GM18507 (cell line): Measurements from ENCODE around the gene TRIM7.
A peak's percentile ranks its signal among the peaks of the same experiment; 100 is the strongest.

Experiments
- DNase-seq: peaks from one replicate; pipeline ENCODE4 v3.0.0; 2011; ENCODE audit warnings: low read depth; ENCODE audit not compliant: insufficient read length; ENCODE audit errors: extremely low spot score
- FAIRE-seq: peaks from 2 replicates; lab custom pipeline; 2011; peaks lifted over from hg19 to GRCh38; lab: Jason Lieb, UNC

The TRIM7 gene

DNA sequence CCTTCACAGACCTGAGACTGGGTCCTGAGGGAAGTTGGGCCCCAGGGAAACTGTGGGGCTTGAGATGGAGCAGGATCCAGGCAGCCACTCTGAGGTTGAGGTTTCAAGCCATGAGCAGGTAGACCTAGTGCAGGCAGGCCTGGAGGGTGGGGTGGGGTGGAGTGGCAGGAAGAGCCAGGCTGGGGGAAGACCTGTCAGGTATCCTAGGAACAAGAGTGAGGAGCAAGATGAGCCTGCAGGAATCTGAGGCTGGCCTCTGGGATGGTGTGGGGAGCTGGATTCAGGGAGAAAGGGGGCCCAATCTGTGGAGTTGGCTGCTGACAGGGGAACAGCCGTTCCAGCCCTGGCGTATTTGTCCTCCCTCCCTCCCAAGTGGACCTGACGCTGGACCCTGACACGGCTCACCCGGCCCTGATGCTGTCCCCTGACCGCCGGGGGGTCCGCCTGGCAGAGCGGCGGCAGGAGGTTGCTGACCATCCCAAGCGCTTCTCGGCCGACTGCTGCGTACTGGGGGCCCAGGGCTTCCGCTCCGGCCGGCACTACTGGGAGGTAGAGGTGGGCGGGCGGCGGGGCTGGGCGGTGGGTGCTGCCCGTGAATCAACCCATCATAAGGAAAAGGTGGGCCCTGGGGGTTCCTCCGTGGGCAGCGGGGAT is 28.9 kb upstream of the TRIM7 start:
- DNase-seq (no peak), FAIRE-seq (no peak)

DNA sequence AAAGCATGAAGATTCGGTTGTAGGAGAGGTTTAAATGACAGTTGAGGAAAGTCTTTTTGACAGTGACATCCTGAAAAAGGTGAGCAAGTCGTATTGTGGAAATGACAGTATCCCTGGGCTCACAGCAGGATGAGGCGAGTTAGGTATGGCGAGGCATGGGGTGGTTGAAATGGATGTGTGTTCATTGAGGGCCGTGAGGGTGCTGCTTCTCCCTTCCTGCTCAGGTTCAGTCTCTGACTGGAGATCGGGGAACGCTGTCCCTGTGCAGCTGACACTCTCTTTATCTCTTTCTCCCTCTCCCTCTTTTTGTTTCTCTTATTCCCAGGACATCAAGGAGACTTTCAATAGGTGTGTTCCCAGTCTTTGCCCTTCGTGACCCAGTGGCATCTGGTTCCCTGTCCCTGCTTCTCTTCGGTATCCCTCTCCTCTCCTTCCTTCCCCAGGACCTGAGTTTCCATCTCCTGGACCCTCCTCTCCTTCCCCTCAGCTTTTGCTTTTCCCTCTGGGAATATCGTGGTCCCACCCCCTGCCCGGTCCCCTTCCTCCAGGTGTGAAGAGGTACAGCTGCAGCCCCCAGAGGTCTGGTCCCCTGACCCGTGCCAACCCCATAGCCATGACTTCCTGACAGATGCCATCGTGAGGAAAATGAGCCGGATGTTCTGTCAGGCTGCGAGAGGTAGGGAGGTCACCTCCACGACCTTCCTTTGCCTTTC is 28.2 kb upstream of the TRIM7 start:
- DNase-seq (no peak), FAIRE-seq (no peak)

DNA sequence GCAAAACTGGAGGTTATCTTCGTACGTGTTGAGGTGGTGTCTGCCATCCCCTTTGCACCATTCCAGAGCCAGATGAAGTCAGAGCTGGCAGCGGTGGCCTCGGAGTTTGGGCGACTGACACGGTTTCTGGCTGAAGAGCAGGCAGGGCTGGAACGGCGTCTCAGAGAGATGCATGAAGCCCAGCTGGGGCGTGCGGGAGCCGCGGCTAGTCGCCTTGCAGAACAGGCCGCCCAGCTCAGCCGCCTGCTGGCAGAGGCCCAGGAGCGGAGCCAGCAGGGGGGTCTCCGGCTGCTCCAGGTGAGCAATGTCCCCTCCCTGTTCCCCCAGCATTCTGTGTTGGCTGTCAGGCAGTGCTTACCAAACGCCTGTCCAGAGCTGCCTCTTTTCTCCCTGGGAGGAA is 27.6 kb upstream of the TRIM7 start:
- DNase-seq: no peak
- FAIRE-seq: no peak

DNA sequence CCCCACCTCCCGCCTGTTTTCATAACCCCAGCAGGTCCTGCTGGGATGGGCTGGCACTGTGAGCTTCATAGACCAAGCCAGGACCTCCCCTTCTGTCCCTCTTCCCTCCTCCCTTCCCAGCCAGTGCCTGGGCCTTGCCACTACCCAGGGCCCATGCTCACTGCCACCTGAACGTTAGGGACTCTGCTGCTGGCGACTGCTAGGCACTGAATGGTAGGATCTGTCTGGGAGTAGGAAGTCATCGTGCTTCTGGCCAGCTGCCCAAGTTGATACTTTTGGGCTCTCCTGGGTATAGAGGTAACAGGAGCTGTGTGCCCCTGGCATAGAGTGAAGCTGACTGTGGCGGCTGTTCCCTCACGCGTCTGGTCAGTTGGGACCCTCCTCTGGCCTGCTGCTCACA is 26.4 kb upstream of the TRIM7 start:
- DNase-seq (no peak), FAIRE-seq (no peak)

DNA sequence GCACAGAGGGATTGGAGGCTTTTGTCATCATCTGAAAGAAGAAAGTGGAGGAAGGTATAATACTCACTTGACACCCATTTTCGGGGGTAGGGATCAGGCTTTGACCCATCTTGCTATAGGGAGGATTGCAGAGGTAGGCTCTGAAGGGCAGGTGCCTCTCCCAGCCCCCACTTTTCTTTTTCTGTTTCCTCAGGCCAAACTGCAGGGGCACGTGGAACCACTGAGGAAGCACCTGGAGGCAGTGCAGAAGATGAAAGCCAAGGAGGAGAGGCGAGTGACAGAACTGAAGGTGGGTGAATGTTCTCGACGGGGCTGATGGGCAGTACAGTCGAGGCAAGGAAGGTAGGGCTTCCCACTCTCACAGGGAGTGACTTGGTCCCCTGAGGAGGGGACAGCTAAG is 25.6 kb upstream of the TRIM7 start:
- FAIRE-seq: no peak
- DNase-seq: no peak

DNA sequence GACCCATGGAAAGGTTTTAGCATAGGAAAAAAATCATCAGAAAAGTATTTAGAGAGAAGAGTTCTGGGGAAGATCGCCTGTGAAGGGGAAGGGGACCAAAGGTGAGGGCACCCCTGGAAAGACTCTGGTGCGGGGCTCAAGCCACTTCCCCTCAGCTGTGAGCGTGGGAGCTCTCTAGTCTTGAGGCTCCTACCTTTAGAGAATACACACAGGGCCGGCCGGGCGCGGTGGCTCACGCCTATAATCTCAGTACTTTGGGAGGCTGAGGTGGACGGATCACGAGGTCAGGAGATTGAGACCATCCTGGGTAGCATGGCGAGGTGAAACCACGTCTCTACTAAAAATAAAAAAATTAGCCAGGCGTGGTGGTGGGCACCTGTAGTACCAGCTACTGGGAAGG is 25.0 kb upstream of the TRIM7 start:
- DNase-seq (no peak), FAIRE-seq (no peak)

DNA sequence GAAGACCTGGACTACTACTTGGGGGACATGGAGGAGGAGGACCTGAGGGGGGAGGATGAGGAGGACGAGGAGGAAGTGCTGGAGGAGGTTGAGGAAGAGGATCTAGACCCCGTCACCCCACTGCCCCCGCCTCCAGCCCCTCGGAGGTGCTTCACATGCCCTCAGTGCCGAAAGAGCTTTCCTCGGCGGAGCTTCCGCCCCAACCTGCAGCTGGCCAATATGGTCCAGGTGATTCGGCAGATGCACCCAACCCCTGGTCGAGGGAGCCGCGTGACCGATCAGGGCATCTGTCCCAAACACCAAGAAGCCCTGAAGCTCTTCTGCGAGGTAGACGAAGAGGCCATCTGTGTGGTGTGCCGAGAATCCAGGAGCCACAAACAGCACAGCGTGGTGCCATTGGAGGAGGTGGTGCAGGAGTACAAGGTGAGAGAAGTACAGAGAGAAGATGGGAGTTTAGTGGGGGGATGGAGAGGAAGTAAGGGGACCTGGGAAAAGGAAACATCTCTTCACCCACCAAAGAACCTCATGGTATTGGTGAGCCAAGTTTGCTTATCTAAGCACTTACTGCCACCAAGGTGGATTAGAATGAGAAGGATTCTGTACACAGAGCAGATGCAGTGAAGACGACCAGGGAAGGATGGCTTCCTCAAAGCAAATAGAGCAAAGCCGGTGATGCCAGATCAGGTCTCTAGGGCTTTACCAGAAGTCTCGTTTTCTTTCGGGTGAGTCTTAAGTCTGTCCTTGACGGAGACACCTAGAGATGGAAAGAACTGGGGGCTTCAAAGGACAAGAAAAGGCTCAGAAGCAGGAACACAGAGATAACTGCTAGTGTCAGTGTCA is 19.6 kb upstream of the TRIM7 start:
- no peak for FAIRE-seq
- DNase-seq: no peak

DNA sequence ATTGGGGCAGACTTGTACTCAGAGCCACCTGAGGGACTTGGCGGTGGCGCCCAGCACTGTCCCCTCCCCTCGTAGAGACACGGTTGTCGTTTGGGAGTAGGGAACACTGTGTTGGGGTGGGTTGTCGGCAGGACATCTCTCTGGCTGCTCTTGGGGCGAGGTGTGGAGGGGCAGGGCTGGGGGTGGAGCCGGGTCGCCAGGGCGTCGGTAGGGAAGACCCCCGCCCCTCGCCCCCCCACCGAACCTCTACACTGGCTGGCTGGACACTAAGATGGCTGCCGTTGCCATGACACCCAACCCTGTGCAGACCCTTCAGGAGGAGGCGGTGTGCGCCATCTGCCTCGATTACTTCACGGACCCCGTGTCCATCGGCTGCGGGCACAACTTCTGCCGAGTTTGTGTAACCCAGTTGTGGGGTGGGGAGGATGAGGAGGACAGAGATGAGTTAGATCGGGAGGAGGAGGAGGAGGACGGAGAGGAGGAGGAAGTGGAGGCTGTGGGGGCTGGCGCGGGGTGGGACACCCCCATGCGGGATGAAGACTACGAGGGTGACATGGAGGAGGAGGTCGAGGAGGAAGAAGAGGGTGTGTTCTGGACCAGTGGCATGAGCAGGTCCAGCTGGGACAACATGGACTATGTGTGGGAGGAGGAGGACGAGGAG is 18.9 kb upstream of the TRIM7 start:
- DNase-seq: no peak
- no peak for FAIRE-seq

DNA sequence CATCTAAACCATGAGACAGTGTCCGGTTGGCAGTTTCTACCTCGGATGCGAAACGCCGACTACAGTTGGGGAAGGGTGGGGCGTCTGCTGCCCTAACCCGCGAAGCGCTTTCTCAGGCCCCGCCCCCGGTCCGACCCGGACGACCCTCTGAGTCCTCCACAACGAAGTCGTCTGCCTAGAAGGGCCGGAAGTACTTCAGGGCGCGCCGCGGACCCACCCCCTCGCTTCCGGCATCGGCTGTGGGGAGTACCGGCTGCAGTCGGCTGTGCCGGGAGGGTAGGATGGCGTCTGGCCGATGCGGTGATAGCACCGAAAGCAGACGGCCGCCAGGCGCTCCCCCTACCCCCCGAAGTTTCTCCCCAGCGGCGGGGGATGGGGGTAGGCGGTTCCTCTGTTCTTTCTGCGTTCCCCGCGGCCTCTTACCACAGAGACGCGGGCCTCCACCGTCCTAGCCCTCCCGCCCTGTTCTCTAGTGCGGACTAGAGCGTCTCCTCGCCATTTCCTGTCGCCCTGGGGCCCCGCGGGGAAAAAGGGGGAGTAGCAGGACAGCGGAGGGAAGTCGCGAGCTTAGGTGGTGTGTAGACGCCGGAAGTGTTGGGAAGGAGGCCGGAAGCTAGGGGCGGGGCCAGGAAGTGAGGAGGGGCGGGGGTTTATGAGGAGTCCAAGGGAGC is 18.2 kb upstream of the TRIM7 start, which contains the start of gene TRIM41:
TRIM41 (plus strand) TSS at position 224 of the 671 bp plus-strand sequence. CDS start 719 bp downstream, outside the sequence.
- peak; percentile 94 for FAIRE-seq

DNA sequence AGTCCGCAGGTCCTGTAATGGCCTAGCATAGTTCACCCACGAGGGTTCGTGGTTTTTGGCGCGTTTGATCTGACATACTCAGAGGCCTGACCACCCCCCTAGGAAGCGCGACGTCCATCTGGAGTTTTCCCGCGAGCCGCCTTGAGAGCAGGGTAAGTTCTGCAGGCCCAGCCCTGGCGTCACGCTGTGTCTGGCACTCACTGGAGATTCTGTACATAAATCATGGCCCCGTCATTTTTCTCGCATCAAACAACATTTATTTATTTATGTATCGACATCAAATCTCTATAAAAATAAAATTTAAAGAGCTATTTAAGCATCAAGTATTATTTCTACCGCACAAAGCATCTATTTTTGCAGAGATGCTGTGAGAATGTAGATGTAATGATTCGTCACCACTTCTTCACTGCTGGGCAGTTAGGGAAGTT is 17.6 kb upstream of the TRIM7 start:
- no peak for FAIRE-seq
- no peak for DNase-seq

More for the DNA sequence above, 18.2 kb upstream of the TRIM7 start, which contains the start of gene TRIM41:
- DNase-seq: no peak

DNA sequence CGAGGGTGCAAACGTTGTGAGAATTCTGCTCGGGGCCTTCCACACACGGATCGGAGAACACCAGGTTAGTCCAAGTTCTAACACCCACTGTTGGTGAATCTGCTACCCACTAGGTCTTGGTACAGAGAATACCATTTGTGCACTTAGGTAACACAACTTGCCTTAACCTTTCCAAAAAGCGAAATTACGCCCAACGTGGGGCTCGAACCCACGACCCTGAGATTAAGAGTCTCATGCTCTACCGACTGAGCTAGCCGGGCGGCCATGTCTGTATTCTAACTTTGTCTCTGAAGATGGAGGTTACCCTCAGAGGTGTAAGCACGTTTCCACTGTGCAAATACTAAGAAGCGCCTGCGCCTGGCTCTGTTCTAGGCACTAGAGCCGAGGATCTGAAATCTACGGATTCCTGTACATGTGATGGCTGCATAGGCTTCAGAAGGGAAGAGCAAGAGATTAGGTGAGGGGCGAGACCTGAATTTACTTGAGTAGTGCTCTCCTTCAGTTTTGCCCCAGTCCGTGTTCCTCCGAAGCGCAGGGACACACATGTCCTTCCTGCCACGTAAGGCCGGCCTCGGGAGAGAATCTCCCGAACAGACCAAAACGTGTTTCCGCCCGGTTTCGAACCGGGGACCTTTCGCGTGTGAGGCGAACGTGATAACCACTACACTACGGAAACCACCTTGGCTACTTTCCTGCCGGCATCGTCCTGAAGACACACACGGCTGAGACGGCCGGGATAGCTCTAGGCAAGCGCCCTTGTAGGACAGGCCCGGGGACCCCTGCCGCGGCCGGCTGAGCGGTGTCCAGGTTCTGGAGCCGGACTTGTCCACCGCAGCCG is 17.0 kb upstream of the TRIM7 start:
- FAIRE-seq: peak; percentile 64
- DNase-seq: no peak

DNA sequence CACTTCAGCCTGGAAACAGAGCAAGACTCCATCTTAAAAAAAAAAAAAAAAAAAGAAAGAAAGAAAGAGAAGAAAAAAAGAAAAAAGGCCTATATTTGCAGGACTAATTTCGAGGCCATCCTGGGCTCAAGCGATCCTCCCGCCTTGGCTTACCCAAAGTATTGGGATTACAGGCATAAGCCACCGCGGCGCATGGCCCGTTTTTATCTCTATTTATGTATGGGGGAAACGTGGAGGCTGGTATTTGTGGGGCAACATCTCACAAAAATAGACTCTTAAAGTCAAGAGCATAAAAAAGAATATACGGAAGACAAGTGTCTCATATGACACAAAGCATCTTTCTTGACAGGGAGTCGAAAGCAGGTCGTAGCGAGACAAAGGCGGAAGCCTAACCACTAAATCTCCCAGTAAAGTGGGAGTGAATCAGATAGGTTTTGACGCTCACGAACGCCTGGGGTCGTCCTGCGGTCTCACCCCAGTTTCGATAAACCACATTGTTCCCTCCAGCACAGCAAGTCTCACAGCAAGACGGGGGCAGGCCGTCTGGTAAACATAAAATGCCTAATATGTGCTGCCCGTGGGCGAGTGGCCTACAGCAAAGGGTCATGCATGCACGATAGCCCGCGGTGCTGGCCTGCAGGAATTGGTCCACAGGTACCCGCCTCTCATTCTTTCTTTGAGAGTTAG is 16.3 kb upstream of the TRIM7 start:
- FAIRE-seq (no peak), DNase-seq (no peak)

DNA sequence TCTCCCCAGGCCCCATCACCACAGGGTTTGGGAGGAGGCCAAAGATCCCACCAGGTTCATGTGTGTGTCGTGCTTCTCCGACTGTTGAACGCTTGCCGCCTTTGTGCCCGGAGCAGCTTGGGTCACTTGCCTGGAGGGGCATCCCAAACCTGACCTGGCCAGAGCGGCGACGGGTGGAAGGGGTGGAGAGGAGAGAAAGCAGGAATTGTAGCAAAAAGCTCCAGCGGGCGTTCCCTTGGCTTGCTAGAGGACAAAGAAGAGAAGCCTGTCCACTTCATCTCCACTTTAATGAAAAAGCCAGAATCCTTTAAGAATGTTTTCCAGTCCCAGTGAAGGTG is 15.2 kb upstream of the TRIM7 start:
- DNase-seq (no peak), FAIRE-seq (no peak)

DNA sequence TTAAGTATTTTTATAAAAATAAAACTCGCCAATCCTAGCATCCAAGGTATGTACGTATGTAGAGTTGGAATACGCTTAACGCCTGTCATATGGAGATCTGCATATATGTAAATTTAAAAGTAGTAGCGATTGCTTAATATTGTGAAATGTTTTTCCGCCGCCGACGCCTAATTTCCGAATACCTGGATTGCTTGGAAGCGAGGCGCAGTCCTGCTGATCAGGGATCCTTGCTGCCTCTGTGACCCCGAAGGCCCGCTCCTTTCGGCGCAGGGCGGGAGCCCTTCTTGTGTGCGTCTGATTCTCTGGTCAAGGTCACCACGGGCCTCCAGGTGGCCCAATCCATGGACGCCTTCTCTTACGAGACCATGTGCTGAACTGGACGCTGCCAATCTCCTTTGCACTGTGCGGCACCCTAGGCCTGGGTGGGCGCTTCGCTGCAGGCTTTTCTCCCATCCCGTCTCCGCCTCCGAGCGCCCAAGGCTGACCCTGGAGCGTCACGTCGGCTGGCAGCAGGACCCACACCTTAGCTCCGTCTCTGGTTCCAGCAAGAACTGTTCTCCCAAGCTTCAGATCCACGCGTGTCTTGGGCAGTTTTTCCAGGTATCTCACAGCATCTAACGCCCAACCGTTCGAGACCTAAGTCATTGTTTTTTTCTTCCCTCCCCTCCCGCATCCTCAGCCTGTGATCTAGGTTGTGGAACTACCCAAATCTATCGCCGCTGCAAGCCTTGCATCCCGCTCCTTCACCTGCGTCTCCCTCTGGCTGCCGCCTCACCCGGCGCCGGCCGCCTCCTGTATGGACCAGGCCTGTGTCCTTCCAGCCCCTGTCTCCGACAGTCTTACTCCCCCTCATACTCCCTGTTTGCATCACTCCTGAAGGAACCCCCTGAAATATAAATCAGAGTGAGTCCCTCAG is 14.5 kb upstream of the TRIM7 start:
- DNase-seq: no peak
- no peak for FAIRE-seq

DNA sequence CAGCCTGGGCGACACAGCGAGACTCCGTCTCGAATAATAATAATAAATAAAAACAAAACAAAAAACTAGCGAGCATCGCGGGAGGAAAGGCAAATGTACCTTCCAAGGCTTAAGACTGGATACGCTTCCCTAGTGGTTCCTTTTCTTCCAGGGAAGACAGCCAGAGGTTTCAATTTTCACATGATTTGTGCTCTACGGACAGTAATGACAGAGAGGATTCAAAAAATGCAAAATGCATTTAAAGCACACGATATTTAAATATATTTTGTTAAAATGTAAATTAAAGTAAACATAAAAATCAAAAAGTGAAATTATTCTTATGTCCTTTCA is 13.8 kb upstream of the TRIM7 start:
- DNase-seq (no peak), FAIRE-seq (no peak)

DNA sequence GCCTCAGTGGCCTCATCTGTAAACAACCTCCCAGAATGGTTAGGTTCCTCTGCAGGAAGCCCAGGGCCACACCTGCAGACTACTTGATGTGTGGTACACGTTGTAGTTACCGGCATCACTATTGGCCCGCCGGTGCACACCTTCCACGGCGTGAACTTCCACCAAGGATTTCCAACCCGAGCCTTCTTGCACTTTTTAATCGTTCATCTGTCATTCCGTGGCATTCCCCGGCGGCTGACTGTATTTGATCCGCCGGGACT is 12.7 kb upstream of the TRIM7 start:
- FAIRE-seq (no peak), DNase-seq (no peak)

DNA sequence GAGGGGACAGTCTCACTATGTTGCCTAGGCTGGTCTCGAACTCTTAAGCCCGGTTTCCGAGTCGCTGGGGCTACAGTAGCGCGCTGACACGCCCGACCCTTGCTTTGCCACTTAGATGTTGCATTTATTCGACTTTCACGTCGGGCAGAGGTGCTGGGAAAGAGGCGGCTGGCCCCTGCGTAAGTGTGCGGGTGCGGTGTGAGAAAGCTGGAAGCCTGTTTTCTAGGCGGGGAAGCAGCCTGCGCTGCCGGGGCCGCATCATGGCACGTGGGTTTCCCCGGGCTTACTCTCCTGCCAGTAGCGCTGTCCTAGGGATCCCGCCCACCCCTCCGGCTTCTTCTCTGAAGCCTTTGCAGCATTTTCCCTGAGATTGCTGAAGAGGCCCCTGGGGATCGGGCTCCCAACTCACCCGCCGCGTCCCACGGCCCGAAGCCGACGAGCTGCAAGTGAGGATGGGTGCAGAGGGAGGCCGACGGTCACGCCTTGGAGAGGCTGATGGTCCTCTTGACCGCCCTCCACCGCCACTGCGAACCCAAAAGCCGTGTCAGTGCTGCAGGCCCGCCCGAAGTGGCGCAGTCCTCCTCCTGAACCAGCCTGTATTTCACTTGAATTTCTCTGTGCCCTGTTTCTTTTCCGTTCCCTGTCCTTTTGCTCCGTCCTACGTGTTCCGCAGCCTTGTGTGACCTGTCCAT is 12.3 kb upstream of the TRIM7 start:
- FAIRE-seq (peak; percentile 51), DNase-seq (no peak)
